ENCODE results near the gene FGF1.

The FGF1 gene

DNA sequence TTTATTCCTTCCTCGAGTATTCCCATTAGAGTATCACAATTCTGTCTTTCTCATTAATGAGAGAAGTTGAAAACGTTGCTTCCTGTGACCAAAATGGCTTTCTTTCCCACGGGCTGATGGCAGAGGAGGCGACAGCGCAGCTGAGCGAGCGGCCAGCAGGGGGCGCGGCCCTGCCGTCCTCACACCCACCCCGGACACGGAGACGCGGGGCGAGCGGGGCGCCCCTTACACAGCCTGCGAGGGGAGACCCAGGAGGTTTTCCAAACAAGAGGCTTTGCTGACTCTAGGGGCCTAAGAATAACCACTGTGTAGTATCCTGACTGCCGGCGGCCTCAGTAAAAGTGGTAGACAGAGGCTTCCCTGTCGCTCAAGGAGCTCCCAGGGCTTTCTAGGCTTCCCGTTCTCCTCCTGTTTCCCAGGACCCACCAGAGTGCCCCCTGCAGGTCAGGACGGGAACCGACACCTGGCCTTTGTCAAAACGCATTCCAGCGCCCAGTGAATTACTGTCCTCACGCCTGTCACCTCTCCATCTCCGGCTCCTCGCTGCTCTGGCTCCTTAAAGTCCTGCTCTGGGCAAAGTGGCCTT is 27.3 kb upstream of the FGF1 start (continued):
- TF ChIP-seq ZNF555 (tag by site-specific recombination; conservative IDR thresholded peaks at IDR 0.05) (no peak), ZFP41 (tag by site-specific recombination; IDR thresholded peaks at IDR 0.05; ENCODE audit: borderline replicate concordance) (no peak), ZNF768 (tag by site-specific recombination; IDR thresholded peaks at IDR 0.05) (no peak), ZNF560 (tag by site-specific recombination; IDR thresholded peaks at IDR 0.05; ENCODE audit: borderline replicate concordance) (no peak), ZNF146 (tag by site-specific recombination; IDR thresholded peaks at IDR 0.05) (no peak), ZNF202 (tag by site-specific recombination; IDR thresholded peaks at IDR 0.05; ENCODE audit: borderline replicate concordance) (no peak), ZNF544 (tag by site-specific recombination; IDR thresholded peaks at IDR 0.05) (no peak), ZNF354C (tag by site-specific recombination; IDR thresholded peaks at IDR 0.05; ENCODE audit: borderline replicate concordance, low read depth) (no peak), KLF7 (tag by site-specific recombination; IDR thresholded peaks at IDR 0.05; ENCODE audit: borderline replicate concordance) (no peak), PRDM1 (tag by site-specific recombination; IDR thresholded peaks at IDR 0.05) (peak; percentile 95), ZFHX2 (tag by site-specific recombination; conservative IDR thresholded peaks at IDR 0.05) (peak; percentile 27), ZBTB20 (tag by site-specific recombination; IDR thresholded peaks at IDR 0.05) (peak; percentile 47; the same call in 1 of the 2 replicates), ZNF37A (tag by site-specific recombination; IDR thresholded peaks at IDR 0.05) (no peak), ZBTB48 (tag by site-specific recombination; IDR thresholded peaks at IDR 0.05) (no peak), YY1 (tag by site-specific recombination; IDR thresholded peaks at IDR 0.05) (peak; percentile 65; the same call in 1 of the 2 replicates), ZNF549 (tag by site-specific recombination; IDR thresholded peaks at IDR 0.05) (no peak), KLF16 (tag by site-specific recombination; IDR thresholded peaks at IDR 0.05) (no peak), EGR2 (tag by site-specific recombination; IDR thresholded peaks at IDR 0.05; ENCODE audit: low read depth) (no peak; the same call in 1 of the 2 replicates), ZNF211 (tag by site-specific recombination; IDR thresholded peaks at IDR 0.05; ENCODE audit: low read depth) (no peak)
- TF ChIP-seq, protein P1, sequence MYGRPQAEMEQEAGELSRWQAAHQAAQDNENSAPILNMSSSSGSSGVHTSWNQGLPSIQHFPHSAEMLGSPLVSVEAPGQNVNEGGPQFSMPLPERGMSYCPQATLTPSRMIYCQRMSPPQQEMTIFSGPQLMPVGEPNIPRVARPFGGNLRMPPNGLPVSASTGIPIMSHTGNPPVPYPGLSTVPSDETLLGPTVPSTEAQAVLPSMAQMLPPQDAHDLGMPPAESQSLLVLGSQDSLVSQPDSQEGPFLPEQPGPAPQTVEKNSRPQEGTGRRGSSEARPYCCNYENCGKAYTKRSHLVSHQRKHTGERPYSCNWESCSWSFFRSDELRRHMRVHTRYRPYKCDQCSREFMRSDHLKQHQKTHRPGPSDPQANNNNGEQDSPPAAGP (tag by site-specific recombination; IDR thresholded peaks at IDR 0.05) = peak; percentile 71
- TF ChIP-seq, protein P2, sequence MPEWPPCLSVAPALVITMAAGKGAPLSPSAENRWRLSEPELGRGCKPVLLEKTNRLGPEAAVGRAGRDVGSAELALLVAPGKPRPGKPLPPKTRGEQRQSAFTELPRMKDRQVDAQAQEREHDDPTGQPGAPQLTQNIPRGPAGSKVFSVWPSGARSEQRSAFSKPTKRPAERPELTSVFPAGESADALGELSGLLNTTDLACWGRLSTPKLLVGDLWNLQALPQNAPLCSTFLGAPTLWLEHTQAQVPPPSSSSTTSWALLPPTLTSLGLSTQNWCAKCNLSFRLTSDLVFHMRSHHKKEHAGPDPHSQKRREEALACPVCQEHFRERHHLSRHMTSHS (tag by site-specific recombination; IDR thresholded peaks at IDR 0.05) = no peak
- TF ChIP-seq, protein P3, sequence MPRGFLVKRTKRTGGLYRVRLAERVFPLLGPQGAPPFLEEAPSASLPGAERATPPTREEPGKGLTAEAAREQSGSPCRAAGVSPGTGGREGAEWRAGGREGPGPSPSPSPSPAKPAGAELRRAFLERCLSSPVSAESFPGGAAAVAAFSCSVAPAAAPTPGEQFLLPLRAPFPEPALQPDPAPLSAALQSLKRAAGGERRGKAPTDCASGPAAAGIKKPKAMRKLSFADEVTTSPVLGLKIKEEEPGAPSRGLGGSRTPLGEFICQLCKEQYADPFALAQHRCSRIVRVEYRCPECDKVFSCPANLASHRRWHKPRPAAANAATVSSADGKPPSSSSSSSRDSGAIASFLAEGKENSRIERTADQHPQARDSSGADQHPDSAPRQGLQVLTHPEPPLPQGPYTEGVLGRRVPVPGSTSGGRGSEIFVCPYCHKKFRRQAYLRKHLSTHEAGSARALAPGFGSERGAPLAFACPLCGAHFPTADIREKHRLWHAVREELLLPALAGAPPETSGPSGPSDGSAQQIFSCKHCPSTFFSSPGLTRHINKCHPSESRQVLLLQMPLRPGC (tag by site-specific recombination; IDR thresholded peaks at IDR 0.05) = peak; percentile 56; the same call in 1 of the 2 replicates
- TF ChIP-seq, protein P4, sequence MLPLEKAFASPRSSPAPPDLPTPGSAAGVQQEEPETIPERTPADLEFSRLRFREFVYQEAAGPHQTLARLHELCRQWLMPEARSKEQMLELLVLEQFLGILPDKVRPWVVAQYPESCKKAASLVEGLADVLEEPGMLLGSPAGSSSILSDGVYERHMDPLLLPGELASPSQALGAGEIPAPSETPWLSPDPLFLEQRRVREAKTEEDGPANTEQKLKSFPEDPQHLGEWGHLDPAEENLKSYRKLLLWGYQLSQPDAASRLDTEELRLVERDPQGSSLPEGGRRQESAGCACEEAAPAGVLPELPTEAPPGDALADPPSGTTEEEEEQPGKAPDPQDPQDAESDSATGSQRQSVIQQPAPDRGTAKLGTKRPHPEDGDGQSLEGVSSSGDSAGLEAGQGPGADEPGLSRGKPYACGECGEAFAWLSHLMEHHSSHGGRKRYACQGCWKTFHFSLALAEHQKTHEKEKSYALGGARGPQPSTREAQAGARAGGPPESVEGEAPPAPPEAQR (tag by site-specific recombination; IDR thresholded peaks at IDR 0.05) = no peak
- TF ChIP-seq, protein P5, sequence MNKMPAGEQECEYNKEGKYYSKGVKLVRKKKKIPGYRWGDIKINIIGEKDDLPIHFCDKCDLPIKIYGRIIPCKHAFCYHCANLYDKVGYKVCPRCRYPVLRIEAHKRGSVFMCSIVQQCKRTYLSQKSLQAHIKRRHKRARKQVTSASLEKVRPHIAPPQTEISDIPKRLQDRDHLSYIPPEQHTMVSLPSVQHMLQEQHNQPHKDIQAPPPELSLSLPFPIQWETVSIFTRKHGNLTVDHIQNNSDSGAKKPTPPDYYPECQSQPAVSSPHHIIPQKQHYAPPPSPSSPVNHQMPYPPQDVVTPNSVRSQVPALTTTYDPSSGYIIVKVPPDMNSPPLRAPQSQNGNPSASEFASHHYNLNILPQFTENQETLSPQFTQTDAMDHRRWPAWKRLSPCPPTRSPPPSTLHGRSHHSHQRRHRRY (tag by site-specific recombination; IDR thresholded peaks at IDR 0.05) = no peak
- TF ChIP-seq, protein P6, sequence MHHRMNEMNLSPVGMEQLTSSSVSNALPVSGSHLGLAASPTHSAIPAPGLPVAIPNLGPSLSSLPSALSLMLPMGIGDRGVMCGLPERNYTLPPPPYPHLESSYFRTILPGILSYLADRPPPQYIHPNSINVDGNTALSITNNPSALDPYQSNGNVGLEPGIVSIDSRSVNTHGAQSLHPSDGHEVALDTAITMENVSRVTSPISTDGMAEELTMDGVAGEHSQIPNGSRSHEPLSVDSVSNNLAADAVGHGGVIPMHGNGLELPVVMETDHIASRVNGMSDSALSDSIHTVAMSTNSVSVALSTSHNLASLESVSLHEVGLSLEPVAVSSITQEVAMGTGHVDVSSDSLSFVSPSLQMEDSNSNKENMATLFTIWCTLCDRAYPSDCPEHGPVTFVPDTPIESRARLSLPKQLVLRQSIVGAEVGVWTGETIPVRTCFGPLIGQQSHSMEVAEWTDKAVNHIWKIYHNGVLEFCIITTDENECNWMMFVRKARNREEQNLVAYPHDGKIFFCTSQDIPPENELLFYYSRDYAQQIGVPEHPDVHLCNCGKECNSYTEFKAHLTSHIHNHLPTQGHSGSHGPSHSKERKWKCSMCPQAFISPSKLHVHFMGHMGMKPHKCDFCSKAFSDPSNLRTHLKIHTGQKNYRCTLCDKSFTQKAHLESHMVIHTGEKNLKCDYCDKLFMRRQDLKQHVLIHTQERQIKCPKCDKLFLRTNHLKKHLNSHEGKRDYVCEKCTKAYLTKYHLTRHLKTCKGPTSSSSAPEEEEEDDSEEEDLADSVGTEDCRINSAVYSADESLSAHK (tag by site-specific recombination; IDR thresholded peaks at IDR 0.05) = no peak
- TF ChIP-seq, protein P7, sequence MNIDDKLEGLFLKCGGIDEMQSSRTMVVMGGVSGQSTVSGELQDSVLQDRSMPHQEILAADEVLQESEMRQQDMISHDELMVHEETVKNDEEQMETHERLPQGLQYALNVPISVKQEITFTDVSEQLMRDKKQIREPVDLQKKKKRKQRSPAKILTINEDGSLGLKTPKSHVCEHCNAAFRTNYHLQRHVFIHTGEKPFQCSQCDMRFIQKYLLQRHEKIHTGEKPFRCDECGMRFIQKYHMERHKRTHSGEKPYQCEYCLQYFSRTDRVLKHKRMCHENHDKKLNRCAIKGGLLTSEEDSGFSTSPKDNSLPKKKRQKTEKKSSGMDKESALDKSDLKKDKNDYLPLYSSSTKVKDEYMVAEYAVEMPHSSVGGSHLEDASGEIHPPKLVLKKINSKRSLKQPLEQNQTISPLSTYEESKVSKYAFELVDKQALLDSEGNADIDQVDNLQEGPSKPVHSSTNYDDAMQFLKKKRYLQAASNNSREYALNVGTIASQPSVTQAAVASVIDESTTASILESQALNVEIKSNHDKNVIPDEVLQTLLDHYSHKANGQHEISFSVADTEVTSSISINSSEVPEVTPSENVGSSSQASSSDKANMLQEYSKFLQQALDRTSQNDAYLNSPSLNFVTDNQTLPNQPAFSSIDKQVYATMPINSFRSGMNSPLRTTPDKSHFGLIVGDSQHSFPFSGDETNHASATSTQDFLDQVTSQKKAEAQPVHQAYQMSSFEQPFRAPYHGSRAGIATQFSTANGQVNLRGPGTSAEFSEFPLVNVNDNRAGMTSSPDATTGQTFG (tag by site-specific recombination; IDR thresholded peaks at IDR 0.05; ENCODE audit: borderline replicate concordance) = no peak
- TF ChIP-seq, protein P8, sequence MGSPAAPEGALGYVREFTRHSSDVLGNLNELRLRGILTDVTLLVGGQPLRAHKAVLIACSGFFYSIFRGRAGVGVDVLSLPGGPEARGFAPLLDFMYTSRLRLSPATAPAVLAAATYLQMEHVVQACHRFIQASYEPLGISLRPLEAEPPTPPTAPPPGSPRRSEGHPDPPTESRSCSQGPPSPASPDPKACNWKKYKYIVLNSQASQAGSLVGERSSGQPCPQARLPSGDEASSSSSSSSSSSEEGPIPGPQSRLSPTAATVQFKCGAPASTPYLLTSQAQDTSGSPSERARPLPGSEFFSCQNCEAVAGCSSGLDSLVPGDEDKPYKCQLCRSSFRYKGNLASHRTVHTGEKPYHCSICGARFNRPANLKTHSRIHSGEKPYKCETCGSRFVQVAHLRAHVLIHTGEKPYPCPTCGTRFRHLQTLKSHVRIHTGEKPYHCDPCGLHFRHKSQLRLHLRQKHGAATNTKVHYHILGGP (tag by site-specific recombination; IDR thresholded peaks at IDR 0.05) = peak; percentile 70
